Measurements from ENCODE around the gene SMAD6. TPM values are rescaled to one million over a fixed set of nuclear protein-coding genes. Genes with fewer than 3 reads are reported as not detected.

Gene SMAD6
- total and polyA plus RNA-seq, 12 donors = 1.9 to 31.9 (median 7.4) TPM

DNA sequence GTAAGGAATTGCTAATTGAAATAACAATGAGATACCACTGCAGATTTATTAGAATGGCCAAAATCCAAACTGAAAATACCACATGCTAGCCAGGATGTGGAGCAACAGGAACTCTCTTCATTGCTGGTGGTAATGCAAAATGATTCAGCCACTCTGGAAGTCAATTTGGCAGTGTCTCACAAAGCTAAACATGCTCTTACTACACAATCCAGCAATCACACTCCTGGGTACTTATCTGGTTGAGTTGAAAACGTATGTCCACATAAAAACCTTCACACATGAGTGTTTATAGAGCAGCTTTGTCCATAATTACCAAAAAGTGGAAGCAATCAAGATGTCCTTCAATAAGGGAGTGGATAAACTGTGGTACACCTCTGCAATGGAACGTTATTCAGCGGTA lies 113.3 kb downstream of the SMAD6 start:
- Histone ChIP-seq H3K27ac (no peak overlapping the region), H3K4me1 (replicated peaks in 1 of 2) (no peaks in the 10 kb centered on the region), H3K36me3 (replicated peaks in 1 of 2) (no peaks in the 10 kb centered on the region), H3K27me3 (no peaks in the 10 kb centered on the region), H3K4me3 (no peak overlapping the region), H3K9me3 (replicated peaks in 1 of 3) (no peaks in the 10 kb centered on the region)
- intact Hi-C loops (cut with DNase I) = no loop called here
- TF ChIP-seq, protein P1, sequence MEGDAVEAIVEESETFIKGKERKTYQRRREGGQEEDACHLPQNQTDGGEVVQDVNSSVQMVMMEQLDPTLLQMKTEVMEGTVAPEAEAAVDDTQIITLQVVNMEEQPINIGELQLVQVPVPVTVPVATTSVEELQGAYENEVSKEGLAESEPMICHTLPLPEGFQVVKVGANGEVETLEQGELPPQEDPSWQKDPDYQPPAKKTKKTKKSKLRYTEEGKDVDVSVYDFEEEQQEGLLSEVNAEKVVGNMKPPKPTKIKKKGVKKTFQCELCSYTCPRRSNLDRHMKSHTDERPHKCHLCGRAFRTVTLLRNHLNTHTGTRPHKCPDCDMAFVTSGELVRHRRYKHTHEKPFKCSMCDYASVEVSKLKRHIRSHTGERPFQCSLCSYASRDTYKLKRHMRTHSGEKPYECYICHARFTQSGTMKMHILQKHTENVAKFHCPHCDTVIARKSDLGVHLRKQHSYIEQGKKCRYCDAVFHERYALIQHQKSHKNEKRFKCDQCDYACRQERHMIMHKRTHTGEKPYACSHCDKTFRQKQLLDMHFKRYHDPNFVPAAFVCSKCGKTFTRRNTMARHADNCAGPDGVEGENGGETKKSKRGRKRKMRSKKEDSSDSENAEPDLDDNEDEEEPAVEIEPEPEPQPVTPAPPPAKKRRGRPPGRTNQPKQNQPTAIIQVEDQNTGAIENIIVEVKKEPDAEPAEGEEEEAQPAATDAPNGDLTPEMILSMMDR (IDR thresholded peaks at IDR 0.05) = no peak
- TF ChIP-seq POLR2A (IDR thresholded peaks at IDR 0.05) = no peak
- 66 to 72% (median 69%) methylated on average over 3 of the region's 3 CpGs for WGBS, 4 donors
- no peak for DNase-seq

- Histone ChIP-seq H3K36me3 (replicated peaks in 1 of 2) (no peaks in the 10 kb centered on the region), H3K4me1 (replicated peaks in 1 of 2) (no peaks in the 10 kb centered on the region), H3K27me3 (no peaks in the 10 kb centered on the region), H3K27ac (no peak overlapping the region), H3K4me3 (no peak overlapping the region), H3K9me3 (replicated peaks in 1 of 3) (no peaks in the 10 kb centered on the region)
- intact Hi-C loops (cut with DNase I) = no loop called here
- no peak for TF ChIP-seq POLR2A (IDR thresholded peaks at IDR 0.05)
- TF ChIP-seq, protein P1 (IDR thresholded peaks at IDR 0.05) = no peak
- 87 to 97% (median 92%) methylated on average over 3 of the region's 3 CpGs for WGBS, 4 donors
- DNase-seq = no peak
Observed at GRCh38 chr15:66816201-66816600, 114.2 kb downstream of the SMAD6 start.

- intact Hi-C loops (cut with DNase I) = no loop called here
- Histone ChIP-seq H3K36me3 (replicated peaks in 1 of 2) (no peaks in the 10 kb centered on the region), H3K27ac (no peak overlapping the region), H3K27me3 (no peaks in the 10 kb centered on the region), H3K4me3 (no peak overlapping the region), H3K4me1 (replicated peaks in 1 of 2) (no peaks in the 10 kb centered on the region), H3K9me3 (replicated peaks in 1 of 3) (no peaks in the 10 kb centered on the region)
- DNase-seq = no peak
- TF ChIP-seq, protein P1 (IDR thresholded peaks at IDR 0.05) = no peak
- no peak for TF ChIP-seq POLR2A (IDR thresholded peaks at IDR 0.05)
- WGBS, 4 donors = 55 to 70% (median 56%) methylated on average over 2 of the region's 2 CpGs
Observed at GRCh38 chr15:66819084-66819483, 117.0 kb downstream of the SMAD6 start.

DNA sequence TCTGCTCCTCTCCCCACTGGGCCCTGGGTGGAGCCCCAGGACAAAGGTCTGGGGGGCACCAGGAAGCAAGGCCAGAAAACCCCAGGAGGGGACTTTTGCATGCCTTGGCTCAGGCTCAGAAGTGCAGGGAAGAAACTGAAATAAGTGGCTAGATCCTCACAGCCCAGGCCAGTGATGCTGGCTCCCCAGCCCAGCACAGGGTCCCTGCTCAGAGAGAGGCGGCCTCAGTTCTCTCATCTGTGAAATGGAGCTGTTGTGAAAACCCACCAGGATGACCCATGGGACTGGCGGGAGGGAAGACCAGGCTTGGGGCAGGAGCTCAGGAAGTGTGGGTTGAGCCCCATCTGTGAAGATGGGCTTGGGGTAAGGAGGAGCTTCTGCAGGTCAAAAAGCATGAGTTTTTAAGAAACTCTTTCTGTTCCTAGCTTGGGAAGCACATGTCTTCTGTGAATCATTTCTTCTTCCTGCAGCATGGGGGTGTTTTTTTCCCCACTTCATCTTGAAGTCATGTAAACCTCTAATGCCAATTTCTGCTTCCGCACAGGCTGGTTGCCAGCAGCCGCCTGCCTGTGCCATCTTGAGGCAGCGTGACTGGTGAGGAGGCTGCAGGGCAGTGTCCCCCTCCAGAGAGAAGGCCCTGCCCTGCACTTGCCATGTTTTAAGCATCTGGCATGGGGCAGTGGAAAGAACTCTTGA lies 118.6 kb downstream of the SMAD6 start:
- no peaks in the 10 kb centered on the region for H3K27me3 ChIP-seq
- H3K4me1 ChIP-seq (replicated peaks in 1 of 2) = no peaks in the 10 kb centered on the region
- no peak for TF ChIP-seq POLR2A (IDR thresholded peaks at IDR 0.05)
- TF ChIP-seq, protein P1 (IDR thresholded peaks at IDR 0.05) = no peak
- intact Hi-C loops (cut with DNase I) = no loop called here
- no peaks in the 10 kb centered on the region for H3K36me3 ChIP-seq (replicated peaks in 1 of 2)
- DNase-seq = no peak
- no peak overlapping the region for H3K27ac ChIP-seq
- WGBS, 4 donors = 85 to 92% (median 91%) methylated on average over 5 of the region's 5 CpGs
- no peak overlapping the region for H3K4me3 ChIP-seq
- no peaks in the 10 kb centered on the region for H3K9me3 ChIP-seq (replicated peaks in 1 of 3)
